Mucosa of descending colon (tissue), 3 donors: ENCODE measurements around the gene EDNRB. TPM values are rescaled to one million over a fixed set of nuclear protein-coding genes. Genes with fewer than 3 reads are reported as not detected.

ENCODE experiments used
- ATAC-seq: fragments of 200-7000 bp; cut with Tn5 transposase; one replicate; pipeline ENCODE4 v1.9.1; 2020; ENCODE audit warnings: mild to moderate bottlenecking, moderate library complexity
- DNase-seq, 3 donors: peaks; one replicate each; pipeline ENCODE4 v3.0.0-alpha.2; 2020
- H3K36me3 ChIP-seq: fragments of 200-600 bp; one replicate; pipeline ENCODE4 v1.8.0; 2021; ENCODE audit warnings: low read depth, mild to moderate bottlenecking
- H3K4me1 ChIP-seq: fragments of 200-600 bp; one replicate; pipeline ENCODE4 v1.8.0; 2021; ENCODE audit warnings: low read depth, mild to moderate bottlenecking
- H3K4me3 ChIP-seq: fragments of 200-600 bp; one replicate; pipeline ENCODE4 v1.8.0; 2021; ENCODE audit warnings: mild to moderate bottlenecking
- H3K9me3 ChIP-seq: fragments of 200-600 bp; one replicate; pipeline ENCODE4 v1.8.0; 2021; ENCODE audit warnings: mild to moderate bottlenecking
- intact Hi-C, 2 donors: fragments of 100-400 bp; cut with DNase I in 1 of 2; cut with micrococcal nuclease in 1 of 2; formaldehyde crosslinking; loops; one replicate each; pipeline versions ENCODE4 v1.11.0 to v1.11.1; 2022; cut with DNase I, micrococcal nuclease
- total RNA-seq, 3 donors: library from RNA; stranded (reverse); fragmentation: NEBNext Ultra II Directional in 2 of 3; extraction: Animal tissue kit (Norgen Biotek cat#: 25700) in 2 of 3; gene quantifications; one replicate each; pipeline versions ENCODE4 v1.2.1 to v1.2.4, GENCODE V29; 2021 to 2023
- TF ChIP-seq, protein P1 (sequence below): fragments of 200-600 bp; IDR thresholded peaks from one replicate; pipeline ENCODE4 v1.8.0; 2022; ENCODE audit warnings: antibody characterized with exemption, mild to moderate bottlenecking
- donor health status: DM: no; HTN: no; CAD: no; lungs with moderate emphysema.
- donor health status: DM: no; HTN: no; CAD: no.
- donor health status: DM: no; HTN: yes; CAD: no.

The EDNRB gene
- total RNA-seq, 3 donors from 2014 or later = 6.8 to 11.2 (median 11.0) TPM

DNA sequence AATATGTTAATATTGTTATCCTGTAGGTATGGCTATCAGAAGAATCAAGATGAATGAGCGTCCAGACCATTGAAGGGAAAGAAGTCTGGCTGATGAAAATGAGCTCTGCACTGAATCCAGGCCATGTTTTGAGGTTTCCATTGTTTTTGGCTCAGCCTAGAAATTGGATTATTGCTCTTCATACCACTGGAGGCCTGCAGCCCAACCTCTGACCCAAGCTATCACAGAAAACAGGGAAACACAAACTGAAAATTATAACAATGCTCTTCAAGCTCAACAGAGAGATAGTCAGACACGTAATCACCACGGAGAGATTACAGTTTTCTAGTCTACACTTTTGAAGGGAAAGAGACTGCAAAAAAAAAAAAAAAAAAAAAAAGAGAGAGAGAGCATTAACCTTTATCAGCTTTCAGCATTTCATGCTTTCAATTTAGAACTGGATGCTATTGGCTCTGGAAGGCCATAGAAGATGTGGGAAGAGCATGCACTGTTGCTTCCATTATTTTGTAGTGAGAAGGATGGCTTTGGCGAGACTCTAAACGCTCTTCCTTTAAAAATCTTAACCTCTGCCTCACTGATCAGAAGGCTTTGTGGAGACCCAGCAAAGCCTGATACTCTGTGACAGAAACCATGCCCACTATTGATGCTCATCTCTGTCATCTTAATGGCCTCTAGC, 10.8 kb downstream of the EDNRB start:
- no peak overlapping the region for H3K4me3 ChIP-seq
- intact Hi-C loops = no loop called here
- ATAC-seq (no peak), DNase-seq (no peak)
- no peaks in the 10 kb centered on the region for H3K4me1 ChIP-seq
- H3K9me3 ChIP-seq = no peaks in the 10 kb centered on the region
- TF ChIP-seq, protein P1, sequence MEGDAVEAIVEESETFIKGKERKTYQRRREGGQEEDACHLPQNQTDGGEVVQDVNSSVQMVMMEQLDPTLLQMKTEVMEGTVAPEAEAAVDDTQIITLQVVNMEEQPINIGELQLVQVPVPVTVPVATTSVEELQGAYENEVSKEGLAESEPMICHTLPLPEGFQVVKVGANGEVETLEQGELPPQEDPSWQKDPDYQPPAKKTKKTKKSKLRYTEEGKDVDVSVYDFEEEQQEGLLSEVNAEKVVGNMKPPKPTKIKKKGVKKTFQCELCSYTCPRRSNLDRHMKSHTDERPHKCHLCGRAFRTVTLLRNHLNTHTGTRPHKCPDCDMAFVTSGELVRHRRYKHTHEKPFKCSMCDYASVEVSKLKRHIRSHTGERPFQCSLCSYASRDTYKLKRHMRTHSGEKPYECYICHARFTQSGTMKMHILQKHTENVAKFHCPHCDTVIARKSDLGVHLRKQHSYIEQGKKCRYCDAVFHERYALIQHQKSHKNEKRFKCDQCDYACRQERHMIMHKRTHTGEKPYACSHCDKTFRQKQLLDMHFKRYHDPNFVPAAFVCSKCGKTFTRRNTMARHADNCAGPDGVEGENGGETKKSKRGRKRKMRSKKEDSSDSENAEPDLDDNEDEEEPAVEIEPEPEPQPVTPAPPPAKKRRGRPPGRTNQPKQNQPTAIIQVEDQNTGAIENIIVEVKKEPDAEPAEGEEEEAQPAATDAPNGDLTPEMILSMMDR = no peak
- no peaks in the 10 kb centered on the region for H3K36me3 ChIP-seq

DNA sequence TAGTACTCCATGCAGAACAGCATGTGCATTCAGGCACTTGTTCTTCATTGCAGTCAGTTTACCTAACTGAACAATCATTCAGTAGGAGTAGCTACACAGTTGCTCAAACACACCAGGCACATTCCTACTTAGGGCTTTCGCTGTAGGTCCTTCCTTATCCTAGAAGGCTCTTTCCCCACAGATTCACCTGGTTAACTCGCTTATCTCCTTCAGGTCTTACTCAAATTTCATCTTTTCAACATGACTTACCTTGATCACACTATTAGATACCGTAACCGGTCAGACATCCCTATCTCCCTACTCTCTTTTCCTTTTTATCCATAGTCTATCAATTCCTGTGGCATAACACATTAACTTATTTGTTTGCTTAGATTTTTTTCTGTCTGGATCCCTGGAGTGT, 14.6 kb downstream of the EDNRB start:
- no peaks in the 10 kb centered on the region for H3K36me3 ChIP-seq
- no peak for ATAC-seq
- no peaks in the 10 kb centered on the region for H3K9me3 ChIP-seq
- intact Hi-C loops = no loop called here
- TF ChIP-seq, protein P1 = no peak
- no peak for DNase-seq
- H3K4me1 ChIP-seq = no peaks in the 10 kb centered on the region
- no peak overlapping the region for H3K4me3 ChIP-seq

DNA sequence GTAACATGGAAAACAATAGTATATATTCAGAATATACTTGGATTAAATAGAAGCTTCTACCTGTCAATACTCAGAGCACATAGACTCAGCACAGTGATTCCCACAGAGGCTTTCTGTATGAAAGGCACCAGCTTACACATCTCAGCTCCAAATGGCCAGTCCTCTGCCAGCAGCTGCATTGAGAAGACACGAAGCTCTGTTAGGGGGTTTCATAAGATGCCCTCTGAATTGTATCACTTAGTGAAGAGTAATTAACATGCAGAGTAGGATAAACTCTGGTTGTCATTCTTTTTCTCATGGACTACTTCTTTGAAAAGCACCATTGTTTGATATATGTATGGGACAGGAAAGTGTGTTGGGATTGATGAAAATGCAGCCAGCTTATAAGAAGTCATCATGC, 15.2 kb downstream of the EDNRB start:
- Histone ChIP-seq H3K9me3 (no peaks in the 10 kb centered on the region), H3K4me3 (no peak overlapping the region), H3K36me3 (no peaks in the 10 kb centered on the region), H3K4me1 (no peaks in the 10 kb centered on the region)
- intact Hi-C loops = no loop called here
- no peak for ATAC-seq
- TF ChIP-seq, protein P1 = no peak
- DNase-seq = no peak

DNA sequence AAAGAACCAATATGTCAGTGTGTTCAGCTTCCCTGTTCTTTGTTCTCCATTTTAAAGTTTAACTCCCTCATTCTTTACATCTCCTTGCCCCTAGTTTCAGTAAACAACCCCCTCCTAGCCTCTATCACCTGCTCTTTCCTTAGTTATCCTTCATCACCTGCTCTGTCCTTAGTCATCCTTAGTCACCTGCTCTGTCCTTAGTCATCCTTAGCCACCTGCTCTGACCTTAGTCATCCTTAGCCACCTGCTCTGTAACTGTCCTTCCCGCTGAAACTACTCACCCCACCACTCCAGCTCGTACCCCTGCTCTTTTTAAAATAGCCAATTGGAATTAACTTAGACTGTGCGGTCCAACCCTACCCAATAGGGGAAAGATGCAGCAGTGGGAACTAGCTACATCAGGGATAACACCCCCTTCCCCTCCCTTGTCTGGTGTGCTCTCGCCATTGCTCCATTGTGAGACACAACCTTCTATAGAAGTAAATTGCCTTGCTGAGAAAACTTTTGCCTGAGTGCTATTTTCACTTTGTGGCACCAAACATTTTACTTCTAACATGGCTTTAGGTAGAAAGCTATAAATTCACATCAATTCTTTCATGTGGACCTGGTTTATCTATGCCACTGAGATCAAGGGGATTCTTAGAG, 16.2 kb downstream of the EDNRB start:
- H3K9me3 ChIP-seq = no peaks in the 10 kb centered on the region
- H3K36me3 ChIP-seq = no peaks in the 10 kb centered on the region
- no peaks in the 10 kb centered on the region for H3K4me1 ChIP-seq
- no peak for DNase-seq
- no peak for ATAC-seq
- H3K4me3 ChIP-seq = no peak overlapping the region
- TF ChIP-seq, protein P1 = no peak
- intact Hi-C loops = no loop called here

DNA sequence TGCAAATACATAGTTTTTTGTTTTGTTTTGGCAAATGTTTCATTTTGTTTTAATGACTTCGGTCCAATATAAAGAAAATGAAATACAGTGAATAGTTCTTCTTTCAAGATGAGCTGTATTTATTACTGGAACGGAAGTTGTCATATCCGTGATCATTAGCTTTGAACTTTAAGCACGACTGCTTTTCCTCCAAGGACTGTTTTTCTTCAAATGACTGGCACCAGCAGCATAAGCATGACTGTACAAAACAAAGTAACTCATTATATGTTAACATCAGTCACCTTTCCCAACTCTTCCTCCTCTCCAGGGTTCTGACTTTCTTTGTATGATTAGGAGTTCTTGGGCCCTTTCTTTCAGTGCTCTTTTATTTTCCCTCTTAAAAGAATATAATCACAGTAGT, 20.5 kb downstream of the EDNRB start:
- H3K4me1 ChIP-seq = no peaks in the 10 kb centered on the region
- DNase-seq = no peak
- TF ChIP-seq, protein P1 = no peak
- no peaks in the 10 kb centered on the region for H3K9me3 ChIP-seq
- H3K36me3 ChIP-seq = no peaks in the 10 kb centered on the region
- intact Hi-C loops = no loop called here
- H3K4me3 ChIP-seq = no peak overlapping the region
- ATAC-seq = no peak
